Esophagus squamous epithelium (tissue), 4 donors: ENCODE measurements around the gene TBC1D2.

Experiments
- CTCF ChIP-seq, 6 experiments: fragments of 450-650 bp in 4 of 6; fragments of 200-600 bp in 2 of 6; sonication (generic) in 2 of 6; IDR thresholded peaks; one replicate each; pipeline ENCODE4 v1.5.1; 2016 to 2019; ENCODE audit warnings: antibody characterized with exemption in 6 of 6, mild to moderate bottlenecking in 4 of 6, moderate library complexity in 4 of 6
- POLR2A ChIP-seq, 4 donors: fragments of 450-650 bp; IDR thresholded peaks; one replicate each; pipeline ENCODE4 v1.6.1; 2017; ENCODE audit warnings: antibody characterized with exemption in 4 of 4, mild to moderate bottlenecking in 4 of 4, moderate library complexity in 3 of 4

GRCh38 chr9:98216391-98216790, 39.1 kb downstream of the TBC1D2 start:
- no peak for TF ChIP-seq CTCF (IDR thresholded peaks at IDR 0.05)
- TF ChIP-seq POLR2A (IDR thresholded peaks at IDR 0.05) = no peak
